Stomach (tissue), 4 donors: ENCODE data around the gene COLEC12.
A peak's percentile ranks its signal among the peaks of the same experiment; 100 is the strongest.

Source experiments
- CTCF ChIP-seq, 7 experiments: fragments of 450-650 bp in 4 of 7; fragments of 200-600 bp in 3 of 7; sonication (generic) in 3 of 7; IDR thresholded peaks; one replicate each; pipeline ENCODE4 v1.5.1; 2016 to 2019; ENCODE audit warnings: antibody characterized with exemption in 7 of 7, control low read depth in 2 of 7, mild to moderate bottlenecking in 1 of 7
- POLR2AphosphoS5 ChIP-seq, 3 donors: sonication (generic); formaldehyde crosslinking; IDR thresholded peaks; one replicate each; pipeline ENCODE4 v1.6.1; 2016; ENCODE audit warnings: antibody characterized with exemption in 3 of 3

DNA sequence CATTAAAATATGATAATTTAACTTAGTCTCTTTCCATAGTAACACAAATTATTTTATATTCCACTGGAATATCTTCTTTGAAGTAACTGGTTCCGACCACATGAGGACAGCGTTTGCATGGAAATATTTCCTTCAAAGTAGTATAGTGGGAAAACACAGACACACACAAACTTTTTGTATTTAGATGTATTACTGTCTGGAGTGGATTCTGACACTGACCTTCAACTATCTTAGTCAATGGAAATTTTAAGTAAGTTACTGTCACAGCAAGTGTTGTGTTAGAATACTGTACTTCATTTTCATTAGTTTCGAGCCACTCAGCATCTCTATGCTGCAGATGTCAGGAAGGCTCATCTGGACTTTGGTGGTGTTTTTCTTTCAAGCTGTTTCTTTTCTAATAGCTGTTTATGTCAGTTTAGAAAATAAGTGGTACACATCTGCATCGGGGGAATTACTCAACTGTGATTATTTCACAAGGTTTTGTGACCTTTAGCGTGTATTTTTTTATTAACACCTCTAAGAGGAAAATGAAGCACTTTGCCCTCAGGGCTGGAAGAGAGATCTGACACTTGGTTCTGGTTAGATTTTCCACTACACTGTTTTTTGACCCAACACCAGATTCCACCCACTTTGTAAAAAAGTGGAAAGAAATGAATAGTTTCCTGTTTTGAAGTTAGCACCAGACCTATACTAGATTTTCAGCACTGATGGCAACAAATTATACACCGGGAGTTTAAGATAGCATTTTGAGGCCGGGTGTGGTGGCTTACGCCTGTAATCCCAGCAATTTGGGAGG lies 213.8 kb downstream of the COLEC12 start:
- peak in 3 of 7 experiments; percentile 20 to 41 (median 28) for TF ChIP-seq CTCF (IDR thresholded peaks at IDR 0.05)
- no peak for TF ChIP-seq POLR2AphosphoS5 (IDR thresholded peaks at IDR 0.05)
